ENCODE measurements around the gene DLL4. TPM values are rescaled to one million over a fixed set of nuclear protein-coding genes. Genes with fewer than 3 reads are reported as not detected.

Gene DLL4
- total and polyA plus RNA-seq, 12 donors = 0.66 to 15.9 (median 3.9) TPM

- intact Hi-C loops (cut with DNase I) = loop anchor here in 1 of 2 donors (10.0 kb wide), 1 partner anchor 65 kb away; no protein-coding TSS in a partner anchor
- 66 to 71% (median 68%) methylated on average over 7 of the region's 7 CpGs for WGBS, 4 donors
Observed at GRCh38 chr15:40949756-40950207, 20.6 kb downstream of the DLL4 start.

GRCh38 chr15:40951764-40952163 is 22.6 kb downstream of the DLL4 start:
- H3K4me3 ChIP-seq = no peak overlapping the region
- no peak for DNase-seq
- TF ChIP-seq CTCF (IDR thresholded peaks at IDR 0.05) = no peak
- no peak for TF ChIP-seq POLR2A (IDR thresholded peaks at IDR 0.05)
- 87 to 91% (median 89%) methylated on average over 4 of the region's 4 CpGs for WGBS, 4 donors
- intact Hi-C loops (cut with DNase I) = no loop called here
- H3K9me3 ChIP-seq (replicated peaks in 1 of 3) = no peaks in the 10 kb centered on the region
- H3K4me1 ChIP-seq (replicated peaks in 1 of 2) = peaks cover 6 to 14% of the 10 kb centered on the region in 2 donors
- H3K27me3 ChIP-seq = no peaks in the 10 kb centered on the region
- H3K36me3 ChIP-seq (replicated peaks in 1 of 2) = no peaks in the 10 kb centered on the region
- no peak overlapping the region for H3K27ac ChIP-seq

More at GRCh38 chr15:40949756-40950207, 20.6 kb downstream of the DLL4 start:
- no peak for DNase-seq
- peaks cover 6 to 14% of the 10 kb centered on the region in 2 donors for H3K4me1 ChIP-seq (replicated peaks in 1 of 2)
- H3K27ac ChIP-seq = no peak overlapping the region
- H3K4me3 ChIP-seq = no peak overlapping the region
- H3K36me3 ChIP-seq (replicated peaks in 1 of 2) = no peaks in the 10 kb centered on the region
- TF ChIP-seq CTCF (IDR thresholded peaks at IDR 0.05) = no peak
- no peak for TF ChIP-seq POLR2A (IDR thresholded peaks at IDR 0.05)
- no peaks in the 10 kb centered on the region for H3K9me3 ChIP-seq (replicated peaks in 1 of 3)
- H3K27me3 ChIP-seq = no peaks in the 10 kb centered on the region

- no peaks in the 10 kb centered on the region for H3K27me3 ChIP-seq
- H3K9me3 ChIP-seq (replicated peaks in 1 of 3) = no peaks in the 10 kb centered on the region
- WGBS, 4 donors = 50 to 63% (median 57%) methylated on average over 17 to 23 of the region's 23 CpGs
- TF ChIP-seq POLR2A (IDR thresholded peaks at IDR 0.05) (no peak), CTCF (IDR thresholded peaks at IDR 0.05) (no peak)
- peaks cover 6 to 14% of the 10 kb centered on the region in 2 donors for H3K4me1 ChIP-seq (replicated peaks in 1 of 2)
- H3K27ac ChIP-seq = peak overlapping the region in 2 of 5 donors; percentile 17 to 81
- no peak for DNase-seq
- intact Hi-C loops (cut with DNase I) = no loop called here
- H3K4me3 ChIP-seq = peak overlapping the region in 2 of 4 donors; percentile 67 to 71
- H3K36me3 ChIP-seq (replicated peaks in 1 of 2) = no peaks in the 10 kb centered on the region
Observed at GRCh38 chr15:40952301-40952900, 23.3 kb downstream of the DLL4 start.

- TF ChIP-seq POLR2A (IDR thresholded peaks at IDR 0.05) = peak in 1 of 2 donors; percentile 60
- TF ChIP-seq CTCF (IDR thresholded peaks at IDR 0.05) = no peak
- peak within 1 kb of the TSS in 3 of 4 donors; percentile 59 to 71 (median 67) for H3K4me3 ChIP-seq
- peak within 1 kb of the TSS in 3 of 5 donors; percentile 17 to 81 (median 51) for H3K27ac ChIP-seq
- H3K36me3 ChIP-seq (replicated peaks in 1 of 2) = no peaks in the 10 kb centered on the region
- peaks cover 6 to 14% of the 10 kb centered on the region in 2 donors for H3K4me1 ChIP-seq (replicated peaks in 1 of 2)
- intact Hi-C loops (cut with DNase I) = no loop called here
- peak; percentile 94 to 98 (median 97) for DNase-seq
- no peaks in the 10 kb centered on the region for H3K9me3 ChIP-seq (replicated peaks in 1 of 3)
- WGBS, 4 donors = 0 to 3% (median 1%) methylated on average over 2 to 72 of the region's 72 CpGs
- no peaks in the 10 kb centered on the region for H3K27me3 ChIP-seq
Observed at GRCh38 chr15:40952901-40953712, 24.0 kb downstream of the DLL4 start, which contains the start of gene CHAC1. Gene CHAC1 (plus strand): TSS chr15:40953471. CDS start chr15:40953584, 113 bp downstream.
